Vagina (tissue), 2 donors: Measurements from ENCODE around the gene MSL3B.

Source experiments
- DNase-seq, 2 donors: peaks; one replicate each; pipeline ENCODE4 v3.0.0-alpha.2; 2017; ENCODE audit errors: extremely low spot score in 2 of 2
- H3K27ac ChIP-seq: fragments of 200-600 bp; sonication (generic); one replicate; pipeline ENCODE4 v1.5.1; 2019
- H3K27me3 ChIP-seq: fragments of 200-600 bp; sonication (generic); one replicate; pipeline ENCODE4 v1.5.1; 2019
- H3K36me3 ChIP-seq, 2 donors: fragments of 200-600 bp; sonication (generic); one replicate each; pipeline ENCODE4 v1.5.1; 2017 to 2019
- H3K4me1 ChIP-seq: fragments of 200-600 bp; sonication (generic); one replicate; pipeline ENCODE4 v1.5.1; 2019
- H3K4me3 ChIP-seq, 2 donors: fragments of 200-600 bp; sonication (generic); 1 replicate in 1 of 2; 2 replicates in 1 of 2; pipeline ENCODE4 v1.5.1; 2016 to 2019
- H3K9me3 ChIP-seq: fragments of 200-600 bp; sonication (generic); one replicate; pipeline ENCODE4 v1.5.1; 2019
- POLR2A ChIP-seq, 2 donors: fragments of 450-650 bp; IDR thresholded peaks; one replicate each; pipeline ENCODE4 v1.6.1; 2017; ENCODE audit warnings: antibody characterized with exemption in 2 of 2, mild to moderate bottlenecking in 2 of 2, moderate library complexity in 2 of 2
- POLR2AphosphoS5 ChIP-seq, 2 donors: sonication (generic); formaldehyde crosslinking; IDR thresholded peaks; one replicate each; pipeline ENCODE4 v1.9.0; 2017; ENCODE audit warnings: antibody characterized with exemption in 2 of 2, mild to moderate bottlenecking in 2 of 2, low read depth in 1 of 2; ENCODE audit not compliant: insufficient read depth in 1 of 2
- intact Hi-C: fragments of 100-400 bp; cut with DNase I; formaldehyde crosslinking; loops from one replicate; pipeline ENCODE4 v1.15.1; 2023
- TF ChIP-seq, protein P1 (sequence below), 3 experiments: fragments of 450-650 bp in 2 of 3; fragments of 200-600 bp in 1 of 3; sonication (generic) in 1 of 3; IDR thresholded peaks; one replicate each; pipeline ENCODE4 v1.5.1; 2017 to 2019; ENCODE audit warnings: antibody characterized with exemption in 3 of 3, mild to moderate bottlenecking in 2 of 3, moderate library complexity in 2 of 3

The MSL3B gene

DNA sequence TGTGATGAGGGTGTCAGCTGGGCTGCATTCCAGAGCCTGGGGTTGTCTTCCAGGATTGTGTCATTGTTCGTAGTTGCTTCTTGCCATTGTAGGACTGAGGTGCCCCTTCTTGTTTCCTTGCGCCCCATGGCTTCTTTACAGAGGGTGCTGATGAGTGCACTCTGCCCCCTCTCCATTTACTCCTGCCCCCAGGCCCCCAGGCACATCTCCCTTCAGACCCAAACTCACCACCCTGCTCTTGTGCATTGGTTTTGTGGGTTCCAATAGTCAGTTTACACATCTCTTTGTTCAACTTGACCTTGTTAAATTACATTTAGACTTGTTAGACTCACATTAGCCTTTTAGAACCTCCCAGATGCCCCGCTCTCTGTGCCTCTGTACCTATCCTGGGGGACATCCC, 47.0 kb downstream of the MSL3B start:
- Histone ChIP-seq H3K4me1 (no peaks in the 10 kb centered on the region), H3K27ac (no peak overlapping the region), H3K4me3 (no peak overlapping the region), H3K9me3 (no peaks in the 10 kb centered on the region), H3K27me3 (no peaks in the 10 kb centered on the region), H3K36me3 (no peaks in the 10 kb centered on the region)
- TF ChIP-seq POLR2A (IDR thresholded peaks at IDR 0.05) (no peak), POLR2AphosphoS5 (IDR thresholded peaks at IDR 0.05; ENCODE audit: insufficient read depth in 1 of 2, low read depth in 1 of 2) (no peak)
- TF ChIP-seq, protein P1, sequence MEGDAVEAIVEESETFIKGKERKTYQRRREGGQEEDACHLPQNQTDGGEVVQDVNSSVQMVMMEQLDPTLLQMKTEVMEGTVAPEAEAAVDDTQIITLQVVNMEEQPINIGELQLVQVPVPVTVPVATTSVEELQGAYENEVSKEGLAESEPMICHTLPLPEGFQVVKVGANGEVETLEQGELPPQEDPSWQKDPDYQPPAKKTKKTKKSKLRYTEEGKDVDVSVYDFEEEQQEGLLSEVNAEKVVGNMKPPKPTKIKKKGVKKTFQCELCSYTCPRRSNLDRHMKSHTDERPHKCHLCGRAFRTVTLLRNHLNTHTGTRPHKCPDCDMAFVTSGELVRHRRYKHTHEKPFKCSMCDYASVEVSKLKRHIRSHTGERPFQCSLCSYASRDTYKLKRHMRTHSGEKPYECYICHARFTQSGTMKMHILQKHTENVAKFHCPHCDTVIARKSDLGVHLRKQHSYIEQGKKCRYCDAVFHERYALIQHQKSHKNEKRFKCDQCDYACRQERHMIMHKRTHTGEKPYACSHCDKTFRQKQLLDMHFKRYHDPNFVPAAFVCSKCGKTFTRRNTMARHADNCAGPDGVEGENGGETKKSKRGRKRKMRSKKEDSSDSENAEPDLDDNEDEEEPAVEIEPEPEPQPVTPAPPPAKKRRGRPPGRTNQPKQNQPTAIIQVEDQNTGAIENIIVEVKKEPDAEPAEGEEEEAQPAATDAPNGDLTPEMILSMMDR (IDR thresholded peaks at IDR 0.05), result no peak
- intact Hi-C loops, result no loop called here
- DNase-seq, result no peak

DNA sequence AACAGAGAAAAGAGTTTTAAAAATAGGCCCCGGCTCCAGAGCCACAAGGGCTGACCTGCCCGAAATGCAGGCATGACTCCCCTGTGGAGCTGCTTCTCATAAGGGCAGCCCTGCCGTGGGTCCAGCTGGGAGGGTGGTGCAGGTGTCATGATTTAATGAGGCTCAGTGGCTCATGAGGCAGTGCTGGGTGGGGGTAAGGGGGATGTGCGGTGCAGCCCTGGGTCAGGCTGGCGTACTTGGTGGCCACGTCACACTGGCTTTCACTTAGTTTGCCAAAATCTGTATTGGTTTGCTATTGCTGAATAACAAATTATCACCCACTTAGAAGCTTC, 47.4 kb downstream of the MSL3B start:
- intact Hi-C loops, result no loop called here
- Histone ChIP-seq H3K4me1 (no peaks in the 10 kb centered on the region), H3K27me3 (no peaks in the 10 kb centered on the region), H3K27ac (no peak overlapping the region), H3K9me3 (no peaks in the 10 kb centered on the region), H3K36me3 (no peaks in the 10 kb centered on the region), H3K4me3 (no peak overlapping the region)
- TF ChIP-seq POLR2AphosphoS5 (IDR thresholded peaks at IDR 0.05; ENCODE audit: insufficient read depth in 1 of 2, low read depth in 1 of 2) (no peak), POLR2A (IDR thresholded peaks at IDR 0.05) (no peak)
- TF ChIP-seq, protein P1 (IDR thresholded peaks at IDR 0.05), result no peak
- DNase-seq, result no peak

DNA sequence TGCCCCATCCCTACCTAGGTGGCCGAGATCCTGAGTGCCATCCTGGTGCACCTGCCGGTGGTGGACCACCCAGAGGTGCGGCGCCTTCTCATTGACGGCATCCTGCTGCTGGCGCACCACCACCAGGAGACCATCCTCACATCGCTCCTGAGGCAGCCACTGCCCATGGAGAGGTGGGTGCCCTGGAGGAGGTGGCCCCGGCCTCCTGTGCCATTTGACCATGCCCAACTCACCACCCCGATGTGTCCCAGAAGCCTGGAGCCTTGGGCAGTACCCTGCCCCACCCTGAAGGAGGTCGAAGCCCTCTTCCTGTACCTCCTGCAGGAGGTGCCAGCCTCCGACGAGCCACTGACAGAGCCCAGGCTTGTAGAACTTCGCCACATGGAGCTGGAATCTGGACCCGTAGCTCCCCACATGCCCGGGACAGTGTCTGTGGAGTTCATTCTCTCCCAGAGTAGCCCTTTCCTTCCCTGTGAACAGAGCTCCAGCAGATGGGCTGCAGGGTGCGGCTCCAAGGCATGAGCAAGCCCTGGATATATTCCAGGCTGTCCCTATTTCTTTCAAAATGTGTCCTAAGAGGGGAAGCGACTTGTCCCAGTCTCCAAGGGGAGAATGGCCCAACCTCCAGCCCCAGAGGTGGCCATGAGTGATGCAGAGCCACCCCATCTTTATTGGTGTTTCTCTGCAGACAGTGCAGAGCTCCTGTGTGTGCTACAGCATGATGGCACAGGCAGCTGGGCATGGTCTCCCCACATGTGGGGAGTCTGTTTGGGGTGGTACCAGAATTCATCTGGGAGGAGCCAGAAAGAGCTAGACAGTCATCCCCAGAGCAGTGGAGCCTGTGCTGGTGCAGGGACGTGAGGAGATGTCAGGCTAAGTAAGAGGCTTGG, 48.1 kb downstream of the MSL3B start:
- Histone ChIP-seq H3K4me1 (no peaks in the 10 kb centered on the region), H3K4me3 (no peak overlapping the region), H3K9me3 (no peaks in the 10 kb centered on the region), H3K27ac (no peak overlapping the region), H3K27me3 (no peaks in the 10 kb centered on the region), H3K36me3 (no peaks in the 10 kb centered on the region)
- TF ChIP-seq, protein P1 (IDR thresholded peaks at IDR 0.05), result no peak
- no peak for TF ChIP-seq POLR2AphosphoS5 (IDR thresholded peaks at IDR 0.05; ENCODE audit: insufficient read depth in 1 of 2, low read depth in 1 of 2)
- no peak for TF ChIP-seq POLR2A (IDR thresholded peaks at IDR 0.05)
- no peak for DNase-seq
- intact Hi-C loops, result no loop called here

DNA sequence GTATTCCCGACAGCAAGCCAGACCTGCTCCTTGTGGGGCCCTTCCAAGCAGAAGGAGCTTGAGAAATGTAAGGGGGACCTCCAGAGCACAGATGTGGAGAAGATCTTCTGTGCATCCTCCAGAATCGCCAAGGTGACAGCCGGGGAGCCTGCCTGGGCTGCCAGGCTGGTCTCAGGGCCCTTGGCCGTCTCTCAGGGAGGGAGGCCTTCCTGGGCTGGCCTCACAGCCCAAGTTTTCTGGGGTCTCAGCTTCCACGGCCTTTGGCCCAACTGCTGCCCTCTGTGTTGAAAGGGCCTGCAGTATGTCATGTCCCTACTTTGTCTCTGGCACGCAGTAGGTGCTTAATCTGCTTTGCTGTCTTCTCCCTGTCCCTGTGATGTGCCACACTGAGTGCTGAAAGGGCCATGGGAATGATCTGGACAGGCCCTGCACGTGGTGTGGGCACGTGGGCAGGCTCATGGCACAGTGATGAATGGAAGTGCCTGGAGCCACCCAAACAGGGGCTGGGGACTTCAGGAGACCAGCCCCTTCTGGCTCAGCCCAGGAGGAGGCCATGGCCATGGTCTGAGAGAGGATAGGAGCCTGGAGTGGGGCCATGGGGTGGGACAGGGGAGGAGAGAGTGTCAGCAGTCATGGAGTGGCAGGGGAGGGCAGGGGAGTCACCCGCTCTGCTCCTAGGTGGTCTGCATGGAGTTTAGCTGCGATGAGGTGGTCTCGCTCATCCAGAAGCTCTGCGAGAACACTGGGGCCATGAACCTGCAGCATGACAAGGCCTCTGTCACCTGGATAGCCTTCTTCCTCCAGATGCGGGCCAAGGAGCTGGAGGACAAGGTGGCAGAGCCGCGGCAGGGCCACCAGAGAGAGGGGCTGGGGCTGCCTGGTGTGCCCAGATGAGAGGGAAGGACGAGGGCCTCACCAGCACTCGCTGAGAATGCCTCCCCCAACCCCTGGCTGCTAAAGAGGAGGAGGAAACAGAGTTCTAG, 49.3 kb downstream of the MSL3B start:
- DNase-seq, result no peak
- Histone ChIP-seq H3K36me3 (no peaks in the 10 kb centered on the region), H3K27ac (no peak overlapping the region), H3K27me3 (no peaks in the 10 kb centered on the region), H3K9me3 (no peaks in the 10 kb centered on the region), H3K4me1 (no peaks in the 10 kb centered on the region), H3K4me3 (no peak overlapping the region)
- TF ChIP-seq POLR2A (IDR thresholded peaks at IDR 0.05) (no peak), POLR2AphosphoS5 (IDR thresholded peaks at IDR 0.05; ENCODE audit: insufficient read depth in 1 of 2, low read depth in 1 of 2) (no peak)
- TF ChIP-seq, protein P1 (IDR thresholded peaks at IDR 0.05), result no peak
- intact Hi-C loops, result no loop called here
